Spleen (tissue), 7 donors: ENCODE results near the gene DMGDH.

Source experiments
- POLR2AphosphoS5 ChIP-seq, 3 donors: sonication (generic); formaldehyde crosslinking; IDR thresholded peaks; one replicate each; pipeline ENCODE4 v1.5.1; 2017; ENCODE audit warnings: antibody characterized with exemption in 3 of 3
- TF ChIP-seq, protein P1 (sequence below), 11 experiments: fragments of 200-600 bp in 7 of 11; fragments of 450-650 bp in 4 of 11; sonication (generic) in 4 of 11; IDR thresholded peaks in 8 of 11; conservative IDR thresholded peaks in 3 of 11; 1 replicate in 7 of 11; 2 replicates in 4 of 11; pipeline versions ENCODE4 v1.4.0 to v1.8.0; 2016 to 2021; ENCODE audit warnings: antibody characterized with exemption in 11 of 11, inconsistent platforms in 4 of 11, mild to moderate bottlenecking in 1 of 11
- donor health status: DM: no; HTN: no; CAD: no; lungs with moderate emphysema.
- donor health status: DM: no; HTN: no; CAD: no.
- donor health status: DM: no; HTN: no; CAD: no.

DNA sequence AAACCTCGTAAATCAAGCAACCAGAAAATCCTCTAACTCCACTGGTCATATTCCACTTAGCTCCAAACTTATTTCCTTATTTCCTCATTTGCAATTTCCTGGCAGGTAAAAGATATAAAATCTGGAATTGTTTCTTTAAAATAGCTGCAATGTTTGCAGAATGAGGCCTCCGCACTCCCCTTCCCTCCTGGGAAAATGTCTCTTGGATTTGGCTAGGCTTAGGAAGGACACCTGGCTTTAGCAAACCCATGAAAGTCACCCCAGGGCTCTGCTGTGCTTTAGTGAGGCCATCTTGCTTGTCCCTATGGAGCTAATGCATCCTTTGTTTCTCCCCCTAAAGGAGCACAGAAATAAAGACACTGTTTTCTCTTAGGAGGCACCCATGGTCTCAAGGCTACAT, 94.9 kb downstream of the DMGDH start:
- TF ChIP-seq, protein P1, sequence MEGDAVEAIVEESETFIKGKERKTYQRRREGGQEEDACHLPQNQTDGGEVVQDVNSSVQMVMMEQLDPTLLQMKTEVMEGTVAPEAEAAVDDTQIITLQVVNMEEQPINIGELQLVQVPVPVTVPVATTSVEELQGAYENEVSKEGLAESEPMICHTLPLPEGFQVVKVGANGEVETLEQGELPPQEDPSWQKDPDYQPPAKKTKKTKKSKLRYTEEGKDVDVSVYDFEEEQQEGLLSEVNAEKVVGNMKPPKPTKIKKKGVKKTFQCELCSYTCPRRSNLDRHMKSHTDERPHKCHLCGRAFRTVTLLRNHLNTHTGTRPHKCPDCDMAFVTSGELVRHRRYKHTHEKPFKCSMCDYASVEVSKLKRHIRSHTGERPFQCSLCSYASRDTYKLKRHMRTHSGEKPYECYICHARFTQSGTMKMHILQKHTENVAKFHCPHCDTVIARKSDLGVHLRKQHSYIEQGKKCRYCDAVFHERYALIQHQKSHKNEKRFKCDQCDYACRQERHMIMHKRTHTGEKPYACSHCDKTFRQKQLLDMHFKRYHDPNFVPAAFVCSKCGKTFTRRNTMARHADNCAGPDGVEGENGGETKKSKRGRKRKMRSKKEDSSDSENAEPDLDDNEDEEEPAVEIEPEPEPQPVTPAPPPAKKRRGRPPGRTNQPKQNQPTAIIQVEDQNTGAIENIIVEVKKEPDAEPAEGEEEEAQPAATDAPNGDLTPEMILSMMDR (IDR thresholded peaks at IDR 0.05 in 8 of 11, conservative IDR thresholded peaks at IDR 0.05 in 3 of 11) = no peak
- TF ChIP-seq POLR2AphosphoS5 (IDR thresholded peaks at IDR 0.05) = no peak
